Colonic mucosa (tissue), 4 donors: ENCODE data around the gene ATG4C. TPM values are rescaled to one million over a fixed set of nuclear protein-coding genes. Genes with fewer than 3 reads are reported as not detected.
"Not testable (repeated sequence)": the region's sequence is repeated elsewhere in the genome, so short reads cannot be mapped to it uniquely, and the experiment has no call there.

Experiments used
- DNase-seq: peaks from one replicate; pipeline ENCODE4 v3.0.0-alpha.2; 2020
- H3K27ac ChIP-seq: fragments of 200-600 bp; one replicate; pipeline ENCODE4 v1.8.0; 2021
- H3K27me3 ChIP-seq: fragments of 200-600 bp; one replicate; pipeline ENCODE4 v1.8.0; 2021
- H3K36me3 ChIP-seq: fragments of 200-600 bp; one replicate; pipeline ENCODE4 v1.8.0; 2021
- H3K4me1 ChIP-seq: fragments of 200-600 bp; one replicate; pipeline ENCODE4 v1.8.0; 2021; ENCODE audit warnings: mild to moderate bottlenecking
- H3K4me3 ChIP-seq: fragments of 200-600 bp; one replicate; pipeline ENCODE4 v1.8.0; 2021
- H3K9ac ChIP-seq, 2 donors: one replicate each; pipeline ENCODE4 v1.7.0; 2013; ENCODE audit warnings: control low read depth in 2 of 2, low read depth in 2 of 2, low read length in 2 of 2
- H3K9me3 ChIP-seq: fragments of 200-600 bp; one replicate; pipeline ENCODE4 v1.8.0; 2021
- intact Hi-C: fragments of 100-400 bp; cut with DNase I; formaldehyde crosslinking; loops from one replicate; pipeline ENCODE4 v1.14.1; 2022
- total RNA-seq, 2 donors: library from RNA; stranded (reverse); fragmentation: NEBNext Ultra II Directional in 1 of 2; extraction: Animal tissue kit (Norgen Biotek cat#: 25700) in 1 of 2; gene quantifications; one replicate each; pipeline ENCODE4 v1.2.1, GENCODE V29; 2021
- TF ChIP-seq, protein P1 (sequence below): fragments of 200-600 bp; IDR thresholded peaks from one replicate; pipeline ENCODE4 v1.8.0; 2022; ENCODE audit warnings: antibody characterized with exemption, mild to moderate bottlenecking
- donor health status: healthy.
- donor health status: DM: no; HTN: no; CAD: no.
- donor health status: DM: no; HTN: no; CAD: no.

The ATG4C gene
- total RNA-seq, 2 donors from 2014 or later, result 9.5 to 12.4 TPM

DNA sequence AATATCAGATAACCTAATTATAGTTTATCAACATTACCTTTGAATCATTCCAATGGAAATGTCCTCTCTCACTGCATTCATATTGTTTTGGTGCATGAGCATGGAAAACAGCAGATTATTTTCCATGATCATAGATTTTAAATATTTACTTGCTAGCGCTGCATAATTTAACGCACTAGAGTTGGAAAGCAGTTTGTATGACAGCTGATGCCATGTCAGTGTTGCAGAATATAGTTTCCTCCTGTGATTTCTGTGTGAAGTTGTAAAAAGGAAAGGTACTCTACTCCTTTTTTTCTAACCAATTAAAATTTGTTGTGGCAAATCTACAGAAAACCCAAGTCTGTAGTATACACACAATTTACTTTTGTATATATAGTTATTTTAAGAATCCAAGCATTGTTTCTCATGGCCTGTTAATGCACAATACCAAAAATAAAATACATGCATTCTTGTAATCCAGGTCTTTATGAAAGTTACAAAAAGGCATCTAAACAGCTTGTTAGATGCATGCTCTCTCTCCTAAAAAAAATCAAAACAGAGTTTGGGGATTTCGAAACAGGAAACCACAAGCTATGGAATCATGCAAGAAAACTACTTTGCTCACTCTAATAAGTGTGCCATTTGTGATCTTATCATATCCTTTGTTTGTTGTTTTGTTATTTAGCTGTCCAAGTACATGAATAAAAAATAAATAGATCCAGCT lies 1.9 kb upstream of the ATG4C start:
- H3K9ac ChIP-seq, result no peak overlapping the region
- H3K27ac ChIP-seq, result no peak overlapping the region
- intact Hi-C loops, result no loop called here
- H3K4me1 ChIP-seq, result no peaks in the 10 kb centered on the region
- TF ChIP-seq, protein P1, sequence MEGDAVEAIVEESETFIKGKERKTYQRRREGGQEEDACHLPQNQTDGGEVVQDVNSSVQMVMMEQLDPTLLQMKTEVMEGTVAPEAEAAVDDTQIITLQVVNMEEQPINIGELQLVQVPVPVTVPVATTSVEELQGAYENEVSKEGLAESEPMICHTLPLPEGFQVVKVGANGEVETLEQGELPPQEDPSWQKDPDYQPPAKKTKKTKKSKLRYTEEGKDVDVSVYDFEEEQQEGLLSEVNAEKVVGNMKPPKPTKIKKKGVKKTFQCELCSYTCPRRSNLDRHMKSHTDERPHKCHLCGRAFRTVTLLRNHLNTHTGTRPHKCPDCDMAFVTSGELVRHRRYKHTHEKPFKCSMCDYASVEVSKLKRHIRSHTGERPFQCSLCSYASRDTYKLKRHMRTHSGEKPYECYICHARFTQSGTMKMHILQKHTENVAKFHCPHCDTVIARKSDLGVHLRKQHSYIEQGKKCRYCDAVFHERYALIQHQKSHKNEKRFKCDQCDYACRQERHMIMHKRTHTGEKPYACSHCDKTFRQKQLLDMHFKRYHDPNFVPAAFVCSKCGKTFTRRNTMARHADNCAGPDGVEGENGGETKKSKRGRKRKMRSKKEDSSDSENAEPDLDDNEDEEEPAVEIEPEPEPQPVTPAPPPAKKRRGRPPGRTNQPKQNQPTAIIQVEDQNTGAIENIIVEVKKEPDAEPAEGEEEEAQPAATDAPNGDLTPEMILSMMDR, result no peak
- no peak for DNase-seq
- no peaks in the 10 kb centered on the region for H3K36me3 ChIP-seq
- no peaks in the 10 kb centered on the region for H3K9me3 ChIP-seq
- no peaks in the 10 kb centered on the region for H3K27me3 ChIP-seq
- H3K4me3 ChIP-seq, result no peak overlapping the region

DNA sequence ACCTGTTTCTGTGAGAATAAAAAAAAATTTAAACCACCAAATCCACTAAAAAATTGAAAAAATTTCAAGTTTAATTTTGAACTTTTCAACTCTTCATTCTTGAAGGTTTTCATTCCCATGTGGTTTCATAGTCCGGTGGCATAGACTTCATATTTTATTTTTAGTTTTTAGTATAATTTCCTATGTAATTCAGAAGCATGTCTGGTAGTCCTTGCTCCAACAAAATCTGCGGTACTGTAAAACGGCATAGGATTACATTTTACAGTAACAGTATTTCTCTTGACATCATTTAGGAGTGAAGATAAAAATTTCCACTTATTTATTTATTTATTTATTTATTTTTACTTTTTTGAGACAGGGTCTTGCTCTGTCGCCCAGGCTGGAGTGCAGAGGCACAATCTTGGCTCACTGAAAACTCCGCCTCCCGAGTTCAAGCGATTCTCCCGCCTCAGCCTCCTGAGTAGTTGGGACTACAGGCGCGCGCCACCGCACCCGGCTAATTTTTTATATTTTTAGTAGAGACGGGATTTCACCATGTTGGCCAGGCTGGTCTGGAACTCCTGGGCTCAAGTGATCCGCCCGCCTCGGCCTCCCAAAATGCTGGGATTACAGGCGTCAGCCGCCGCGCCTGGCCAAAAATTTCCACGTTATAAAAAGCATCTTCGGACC lies 1.3 kb upstream of the ATG4C start:
- intact Hi-C loops, H3K9me3 ChIP-seq, H3K36me3 ChIP-seq, H3K4me3 ChIP-seq, H3K4me1 ChIP-seq, DNase-seq, H3K9ac ChIP-seq, H3K27me3 ChIP-seq, H3K27ac ChIP-seq: not testable (repeated sequence)

DNA sequence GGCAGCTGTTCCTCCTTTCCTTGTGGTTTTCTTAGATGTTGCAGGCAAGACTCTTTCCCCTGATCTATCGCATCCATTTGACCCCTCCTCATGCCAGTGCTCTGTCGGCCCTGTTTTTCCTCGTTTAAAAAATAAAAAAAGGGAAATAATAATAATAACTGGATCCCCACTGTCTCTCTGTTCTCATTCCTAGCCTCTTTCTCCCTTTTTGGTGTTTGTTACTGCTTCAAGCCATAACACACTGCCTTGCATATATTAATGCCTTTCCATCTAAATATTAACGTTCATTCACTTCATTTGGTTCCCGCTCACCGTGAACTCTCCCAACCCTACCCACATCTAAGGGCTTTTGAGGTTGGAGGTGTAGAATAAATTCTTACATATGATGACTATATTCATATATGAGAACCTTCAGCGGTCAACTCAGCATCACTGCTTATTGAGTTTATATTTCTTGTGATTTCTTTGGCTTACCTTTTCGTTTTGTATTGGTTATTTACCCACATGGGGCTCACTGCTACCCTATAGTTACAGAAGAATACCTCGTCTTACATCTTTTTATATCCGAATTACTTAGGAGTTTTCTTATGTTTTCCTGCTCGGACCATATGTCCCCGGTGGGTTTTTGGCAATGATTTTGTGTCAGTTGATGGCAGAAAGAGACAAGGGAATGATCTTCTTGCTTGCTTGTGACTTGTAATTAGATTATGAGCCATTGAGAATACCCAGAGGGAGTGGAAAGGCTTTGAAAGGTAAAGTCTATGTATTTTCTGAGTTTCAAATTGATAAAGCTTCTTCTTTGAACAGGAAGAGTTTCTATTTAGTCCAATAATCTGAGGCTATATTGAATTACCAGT lies 805 bp downstream of the ATG4C start:
- intact Hi-C loops, result no loop called here
- no peaks in the 10 kb centered on the region for H3K4me1 ChIP-seq
- TF ChIP-seq, protein P1, result no peak
- peak overlapping the region; percentile 73 to 93 for H3K9ac ChIP-seq
- no peaks in the 10 kb centered on the region for H3K27me3 ChIP-seq
- H3K27ac ChIP-seq, result peak overlapping the region; percentile 92
- DNase-seq, result no peak
- no peaks in the 10 kb centered on the region for H3K9me3 ChIP-seq
- peak overlapping the region; percentile 55 for H3K4me3 ChIP-seq
- H3K36me3 ChIP-seq, result no peaks in the 10 kb centered on the region

DNA sequence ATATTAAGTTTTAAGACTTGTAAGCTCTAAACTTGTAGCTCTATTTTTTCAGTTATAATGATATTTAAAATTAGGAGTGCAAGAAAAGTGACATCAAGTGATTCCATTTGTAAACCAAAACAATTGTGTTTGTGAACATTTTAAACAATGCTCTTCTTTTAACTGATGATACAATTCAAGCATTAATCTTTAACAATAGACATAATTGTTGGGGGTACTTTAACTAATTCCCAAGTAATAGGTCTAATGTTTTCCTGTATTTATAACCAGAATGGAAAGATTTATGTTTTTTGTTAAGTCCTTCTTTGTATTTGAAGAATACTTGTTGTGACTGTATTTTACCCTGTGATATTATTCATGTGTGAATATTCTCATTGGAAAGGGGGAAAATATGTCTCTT lies 6.8 kb downstream of the ATG4C start:
- H3K27me3 ChIP-seq, result no peaks in the 10 kb centered on the region
- no peak overlapping the region for H3K27ac ChIP-seq
- no peaks in the 10 kb centered on the region for H3K9me3 ChIP-seq
- H3K4me1 ChIP-seq, result no peaks in the 10 kb centered on the region
- no peak overlapping the region for H3K4me3 ChIP-seq
- TF ChIP-seq, protein P1, result no peak
- DNase-seq, result no peak
- intact Hi-C loops, result no loop called here
- no peaks in the 10 kb centered on the region for H3K36me3 ChIP-seq
- H3K9ac ChIP-seq, result no peak overlapping the region

DNA sequence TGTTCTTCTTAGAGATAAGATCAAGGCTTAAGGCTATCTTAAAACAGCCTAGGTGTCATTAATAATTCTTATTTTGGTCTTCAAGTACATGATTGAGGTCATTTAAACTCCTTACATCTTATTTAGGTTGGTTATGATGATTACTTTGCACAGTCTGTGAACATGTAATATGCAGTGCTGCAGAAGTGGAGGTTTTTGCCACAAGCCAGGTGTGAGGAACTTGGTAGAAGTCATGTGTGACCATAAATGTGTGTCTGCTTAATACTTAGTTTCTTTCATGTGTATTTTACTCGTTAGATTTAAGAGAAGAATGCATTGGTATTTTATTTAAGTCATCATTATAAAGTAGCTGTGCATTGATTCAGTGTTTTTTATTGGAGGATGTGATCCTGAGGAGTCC lies 10.1 kb downstream of the ATG4C start:
- TF ChIP-seq, protein P1, result no peak
- Histone ChIP-seq H3K27ac (no peak overlapping the region), H3K27me3 (no peaks in the 10 kb centered on the region), H3K4me3 (no peak overlapping the region), H3K9me3 (no peaks in the 10 kb centered on the region), H3K9ac (no peak overlapping the region), H3K4me1 (no peaks in the 10 kb centered on the region), H3K36me3 (no peaks in the 10 kb centered on the region)
- intact Hi-C loops, result no loop called here
- no peak for DNase-seq
